HepG2 (cell line): ENCODE data around the gene AUTS2. TPM values are rescaled to one million over a fixed set of nuclear protein-coding genes. Genes with fewer than 3 reads are reported as not detected.

ENCODE experiments used
- ATAC-seq: fragments of 200-7000 bp; cut with Tn5 transposase; 3 replicates; pipeline ENCODE4 v1.9.1; 2020; ENCODE audit warnings: mild to moderate bottlenecking, moderate library complexity
- BruUV-seq: library from RNA; stranded (reverse); fragments of 400-500 nt; replicated peaks from 2 replicates; lab custom pipeline; 2021; lab: Mats Ljungman, UMichigan
- CTCF ChIA-PET: fragments of 300-600 bp; formaldehyde crosslinking; extraction: SDS; loops from one replicate; lab custom pipeline; 2021; ENCODE audit warnings: low total read pairs, inconsistent platforms, low intra/inter-chr PET ratio; lab: Yijun Ruan, JAX
- POLR2A ChIA-PET: fragments of 350-600 bp; sonication (Branson Sonifier 250); formaldehyde crosslinking; loops from one replicate; lab custom pipeline; 2020; ENCODE audit warnings: antibody characterized with exemption, inconsistent platforms; lab: Yijun Ruan, JAX
- DNase-seq: peaks from one replicate; pipeline ENCODE4 v3.0.0-alpha.2; 2015; ENCODE audit warnings: low spot score
- FAIRE-seq: peaks from 3 replicates; lab custom pipeline; 2011; peaks lifted over from hg19 to GRCh38; lab: Jason Lieb, UNC
- H2AFZ ChIP-seq: one replicate; pipeline ENCODE4 v1.6.1; 2011; ENCODE audit warnings: low read length, inconsistent platforms
- H3K27ac ChIP-seq: fragments of 300-600 bp; 3 replicates; pipeline ENCODE4 v1.8.0; 2011; ENCODE audit warnings: mixed run types, mild to moderate bottlenecking, mixed read lengths, low read length, inconsistent platforms; ENCODE audit not compliant: insufficient read depth; ENCODE audit errors: extremely low read length
- H3K27me3 ChIP-seq, 2 experiments: fragments of 200-600 bp in 1 of 2; 2 replicates in 1 of 2; 3 replicates in 1 of 2; pipeline versions ENCODE4 v1.6.0 to v1.8.0; 2011; ENCODE audit warnings: low read length in 2 of 2, mild to moderate bottlenecking in 2 of 2, moderate library complexity in 2 of 2, inconsistent platforms in 1 of 2; ENCODE audit not compliant: insufficient read depth in 2 of 2, control insufficient read depth in 1 of 2
- H3K36me3 ChIP-seq, 2 experiments: fragments of 200-600 bp in 1 of 2; replicated peaks in 1 of 2; 2 replicates in 1 of 2; 3 replicates in 1 of 2; pipeline versions ENCODE4 v1.5.1 to v1.8.0; 2011; ENCODE audit warnings: low read length in 2 of 2, inconsistent platforms in 1 of 2; ENCODE audit not compliant: insufficient read depth in 2 of 2, control insufficient read depth in 1 of 2
- H3K4me1 ChIP-seq: 2 replicates; pipeline ENCODE4 v1.5.1; 2012; ENCODE audit warnings: low read length, inconsistent platforms; ENCODE audit not compliant: insufficient read depth
- H3K4me2 ChIP-seq: 2 replicates; pipeline ENCODE4 v1.6.0; 2011; ENCODE audit warnings: low read depth, low read length, inconsistent platforms
- H3K4me3 ChIP-seq, 3 experiments: fragments of 200-600 bp in 1 of 3; sonication (generic), shearing (Covaris generic) in 1 of 3; replicated peaks in 1 of 3; 2 replicates each; pipeline ENCODE4 v1.5.1; 2011 to 2016; ENCODE audit warnings: low read length in 3 of 3, inconsistent platforms in 2 of 3, low read depth in 2 of 3, mild to moderate bottlenecking in 2 of 3, control low read depth in 1 of 3, mixed read lengths in 1 of 3; ENCODE audit not compliant: insufficient read depth in 1 of 3
- H3K79me2 ChIP-seq: one replicate; pipeline ENCODE4 v1.6.1; 2011; ENCODE audit warnings: low read length, inconsistent platforms; ENCODE audit not compliant: insufficient read depth
- H3K9ac ChIP-seq: 2 replicates; pipeline ENCODE4 v1.6.0; 2011; ENCODE audit warnings: mild to moderate bottlenecking, low read depth, low read length, inconsistent platforms; ENCODE audit not compliant: insufficient read depth
- H3K9me3 ChIP-seq: 2 replicates; pipeline ENCODE4 v1.5.1; 2012; ENCODE audit warnings: mild to moderate bottlenecking, low read length
- H4K20me1 ChIP-seq: 2 replicates; pipeline ENCODE4 v1.6.0; 2011; ENCODE audit warnings: inconsistent platforms, mild to moderate bottlenecking, low read length, moderate library complexity; ENCODE audit not compliant: insufficient read depth
- KDM2A ChIP-seq: sonication (generic); formaldehyde crosslinking; IDR thresholded peaks from 2 replicates; pipeline ENCODE4 v1.4.0; 2020; ENCODE audit warnings: low read depth, missing genetic modification reagents, borderline replicate concordance
- PCBP1 ChIP-seq: fragments of 200-400 bp; formaldehyde crosslinking; IDR thresholded peaks from 2 replicates; pipeline ENCODE4 v1.6.1; 2017; ENCODE audit warnings: mild to moderate bottlenecking, low read depth, low read length, borderline replicate concordance
- PRDM10 ChIP-seq: sonication (generic); formaldehyde crosslinking; IDR thresholded peaks from 2 replicates; pipeline ENCODE4 v1.4.0; 2020; ENCODE audit warnings: low read depth, missing genetic modification reagents
- SKIL ChIP-seq: sonication (generic); formaldehyde crosslinking; IDR thresholded peaks from 2 replicates; pipeline ENCODE4 v1.8.0; 2022; ENCODE audit warnings: missing genetic modification reagents, mild to moderate bottlenecking, moderate library complexity, borderline replicate concordance
- TOE1 ChIP-seq: sonication (generic); formaldehyde crosslinking; IDR thresholded peaks from 2 replicates; pipeline ENCODE4 v1.4.0; 2020; ENCODE audit warnings: mild to moderate bottlenecking, missing genetic modification reagents
- TRIM22 ChIP-seq: fragments of 450-650 bp; IDR thresholded peaks from 2 replicates; pipeline ENCODE4 v1.6.1; 2017
- ZNF142 ChIP-seq: sonication (generic); formaldehyde crosslinking; IDR thresholded peaks from 2 replicates; pipeline ENCODE4 v1.4.0; 2020; ENCODE audit warnings: missing genetic modification reagents
- ZNF660 ChIP-seq: sonication (generic); formaldehyde crosslinking; IDR thresholded peaks from 2 replicates; pipeline ENCODE4 v1.5.1; 2020; ENCODE audit warnings: mild to moderate bottlenecking, low read depth, missing genetic modification reagents, borderline replicate concordance
- WGBS: methylation state at CpG from one replicate; pipeline ENCODE4 v1.1.6; 2017; ENCODE audit warnings: low lambda C conversion rate; 5-methylcytosine and 5-hydroxymethylcytosine counted together
- in situ Hi-C: cut with HindIII; loops from 2 replicates; pipeline ENCODE4 v1.10.0; 2017; ENCODE audit warnings: low pct_unique_long_range_greater_than_20kb; ENCODE audit not compliant: extremely low pct_ligation_motif_present
- intact Hi-C: fragments of 100-400 bp; cut with micrococcal nuclease; formaldehyde crosslinking; loops from one replicate; pipeline ENCODE4 v1.10.0; 2022; ENCODE audit not compliant: unreplicated experiment
- polyA plus RNA-seq, 8 experiments: library from polyadenylated mRNA; depleted of rRNA in 3 of 8; stranded (reverse) in 7 of 8; unstranded in 1 of 8; fragments of >200 nt; fragmentation: Illumina TruSeq in 4 of 8; extraction: Trizol in 4 of 8; gene quantifications; 2 replicates each; pipeline versions ENCODE4 v1.2.1 to v1.2.3, GENCODE V29; 2011 to 2016; ENCODE audit warnings: low read depth in 4 of 8, missing spikeins in 1 of 8, mixed read lengths in 1 of 8; ENCODE audit not compliant: insufficient read depth in 1 of 8
- total RNA-seq, 5 experiments: library from RNA; depleted of rRNA; stranded (reverse); fragments of >200 nt; fragmentation: Illumina TruSeq; extraction: Trizol; gene quantifications; 2 replicates each; pipeline ENCODE4 v1.2.3, GENCODE V29; 2016; ENCODE audit warnings: low read depth in 1 of 5

AUTS2 gene
- total and polyA plus RNA-seq, 2 of the 13 experiments (the other 11 are each of a cell fraction or from before 2014, with no cell fraction given) = 0.38 TPM; not detected in 1

GRCh38 chr7:70143075-70144044 is 545.1 kb downstream of the AUTS2 start:
- BruUV-seq = no TSS peak
- Histone ChIP-seq H4K20me1 (no peaks in the 10 kb centered on the region), H3K9me3 (no peaks in the 10 kb centered on the region), H3K27ac (no peak overlapping the region), H3K27me3 (no peaks in the 10 kb centered on the region), H3K79me2 (no peaks in the 10 kb centered on the region), H2AFZ (no peak overlapping the region), H3K4me3 (no peak overlapping the region), H3K4me1 (no peaks in the 10 kb centered on the region), H3K36me3 (no peaks in the 10 kb centered on the region), H3K9ac (no peak overlapping the region), H3K4me2 (no peak overlapping the region)
- WGBS = 8% methylated on average over 5 of the region's 5 CpGs
- no peak for ATAC-seq
- DNase-seq = no peak
- ChIA-PET CTCF (no interaction called here), POLR2A (no interaction called here)
- no peak for FAIRE-seq
- intact Hi-C loops = no loop called here
- in situ Hi-C loops = no loop called here
- TF ChIP-seq ZNF660 (CRISPR knock-in tag) (no peak), PRDM10 (CRISPR knock-in tag) (no peak), PCBP1 (no peak), TRIM22 (no peak), ZNF142 (no peak), SKIL (CRISPR knock-in tag) (no peak), TOE1 (CRISPR knock-in tag) (no peak), KDM2A (no peak)
